SU-DHL-6 (cell line): ENCODE data around the gene CC2D1A.

ENCODE experiments used
- CTCF ChIP-seq: fragments of 200-600 bp; sonication (generic); IDR thresholded peaks from one replicate; pipeline ENCODE4 v1.5.1; 2017; ENCODE audit warnings: antibody characterized with exemption, mild to moderate bottlenecking, low read length, moderate library complexity; ENCODE audit not compliant: insufficient read depth, poor library complexity, severe bottlenecking
- EZH2phosphoT487 ChIP-seq: fragments of 200-600 bp; sonication (generic), shearing (Covaris generic); conservative IDR thresholded peaks from 2 replicates; pipeline ENCODE4 v1.6.1; 2018; ENCODE audit warnings: mild to moderate bottlenecking, antibody characterized with exemption, low read length, moderate library complexity, mixed read lengths

DNA sequence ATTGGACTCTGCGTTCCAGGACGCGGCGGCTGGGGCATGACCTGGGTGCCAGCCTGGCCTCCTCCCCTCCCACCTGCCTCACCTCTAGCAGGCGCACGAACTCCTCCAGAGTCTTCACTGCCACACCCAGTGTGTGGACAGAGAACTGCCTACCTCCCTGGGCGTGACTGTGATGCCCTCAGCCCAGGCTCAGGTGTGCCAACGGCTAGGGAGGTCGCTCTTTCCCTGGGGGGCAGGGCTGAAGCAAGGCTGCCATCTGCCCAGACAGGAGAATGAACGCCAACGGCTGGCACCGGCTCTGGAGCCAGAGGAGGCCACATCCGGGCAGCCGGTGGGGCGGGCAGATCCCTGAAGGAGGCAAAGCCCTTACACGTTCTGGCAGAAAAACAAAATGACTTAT, 17.7 kb upstream of the CC2D1A start:
- TF ChIP-seq EZH2phosphoT487 (no peak), CTCF (no peak)
